Measurements from ENCODE around the gene PCSK9. TPM values are rescaled to one million over a fixed set of nuclear protein-coding genes. Genes with fewer than 3 reads are reported as not detected.

Gene PCSK9
- total and polyA plus RNA-seq, 2 of the 13 experiments (the other 11 are each of a cell fraction or from before 2014, with no cell fraction given): 33.3 to 80.5 TPM

- Histone ChIP-seq H2AFZ (ENCODE audit: low read length) (no peak overlapping the region), H3K9me3 (ENCODE audit: low read length) (no peaks in the 10 kb centered on the region), H3K27me3 (ENCODE audit: control insufficient read depth in 1 of 2, insufficient read depth in 2 of 2, low read length in 2 of 2) (no peaks in the 10 kb centered on the region), H3K4me2 (ENCODE audit: low read depth, low read length) (no peak overlapping the region), H3K9ac (ENCODE audit: insufficient read depth, low read depth, low read length) (no peak overlapping the region), H3K79me2 (ENCODE audit: insufficient read depth, low read length) (no peaks in the 10 kb centered on the region), H3K4me3 (replicated peaks in 1 of 3; ENCODE audit: insufficient read depth in 1 of 3, low read depth in 2 of 3, low read length in 3 of 3) (no peak overlapping the region), H3K27ac (ENCODE audit: extremely low read length, insufficient read depth, low read length) (no peak overlapping the region), H3K4me1 (ENCODE audit: insufficient read depth, low read length) (peaks cover 32% of the 10 kb centered on the region), H4K20me1 (ENCODE audit: insufficient read depth, low read length) (peaks cover 11% of the 10 kb centered on the region; the same call in 1 of the 2 replicates), H3K36me3 (replicated peaks in 1 of 2; ENCODE audit: control insufficient read depth in 1 of 2, insufficient read depth in 2 of 2, low read length in 2 of 2) (peaks cover 7 to 49% of the 10 kb centered on the region in 2 experiments; a peak in 3 of 5 replicates)
- 96% methylated on average over 4 of the region's 5 CpGs for WGBS (ENCODE audit: low lambda C conversion rate)
- BruUV-seq (replicated peaks): no TSS peak
- FAIRE-seq (no peak), ATAC-seq (no peak), DNase-seq (ENCODE audit: low spot score) (no peak)
- intact Hi-C loops (cut with micrococcal nuclease; ENCODE audit: unreplicated experiment): no loop called here
- ChIA-PET POLR2A (interaction anchor here (1.0 kb wide), 1 partner anchor 11 kb away, joined by 4 read pairs; no protein-coding TSS in a partner anchor), CTCF (ENCODE audit: low intra/inter-chr PET ratio, low total read pairs) (no interaction called here)
- in situ Hi-C loops (cut with HindIII; ENCODE audit: extremely low pct_ligation_motif_present, low pct_unique_long_range_greater_than_20kb): no loop called here
- TF ChIP-seq WIZ (CRISPR knock-in tag; IDR thresholded peaks at IDR 0.05) (no peak), POGZ (CRISPR knock-in tag; IDR thresholded peaks at IDR 0.05) (no peak), MLLT10 (CRISPR knock-in tag; IDR thresholded peaks at IDR 0.05) (no peak), NFIB (CRISPR knock-in tag; IDR thresholded peaks at IDR 0.05; ENCODE audit: borderline replicate concordance) (no peak), RNF219 (CRISPR knock-in tag; IDR thresholded peaks at IDR 0.05) (no peak), NFAT5 (CRISPR knock-in tag; IDR thresholded peaks at IDR 0.05) (no peak), TFE3 (CRISPR knock-in tag; IDR thresholded peaks at IDR 0.05) (no peak), ZNF775 (CRISPR knock-in tag; IDR thresholded peaks at IDR 0.05; ENCODE audit: borderline replicate concordance) (no peak), ZNF230 (CRISPR knock-in tag; IDR thresholded peaks at IDR 0.05) (no peak), ZNF883 (CRISPR knock-in tag; IDR thresholded peaks at IDR 0.05; ENCODE audit: not compliant biosample characterization) (no peak), ZNF784 (CRISPR knock-in tag; IDR thresholded peaks at IDR 0.05; ENCODE audit: borderline replicate concordance) (no peak), RXRB (CRISPR knock-in tag; IDR thresholded peaks at IDR 0.05; ENCODE audit: borderline replicate concordance) (no peak), ZBTB42 (CRISPR knock-in tag; IDR thresholded peaks at IDR 0.05) (no peak)
Observed at GRCh38 chr1:55054396-55054795, 15.0 kb downstream of the PCSK9 start.
